IMR-90 (cell line): ENCODE results near the gene GTF3C1. TPM values are rescaled to one million over a fixed set of nuclear protein-coding genes. Genes with fewer than 3 reads are reported as not detected.
"Not testable (repeated sequence)": the region's sequence is repeated elsewhere in the genome, so short reads cannot be mapped to it uniquely, and the experiment has no call there.

Experiments
- ATAC-seq: fragments of 200-7000 bp; cut with Tn5 transposase; 2 replicates; pipeline ENCODE4 v1.9.1; 2020; ENCODE audit warnings: low read depth, mild to moderate bottlenecking, moderate library complexity
- BruUV-seq: library from RNA; stranded (reverse); fragments of 400-500 nt; replicated peaks from 2 replicates; lab custom pipeline; 2021; lab: Mats Ljungman, UMichigan
- CTCF ChIA-PET: fragments of 300-600 bp; formaldehyde crosslinking; extraction: SDS; loops from one replicate; lab custom pipeline; 2021; ENCODE audit warnings: antibody characterized with exemption; lab: Yijun Ruan, JAX
- POLR2A ChIA-PET: fragments of 300-600 bp; sonication (Branson Sonifier 250); formaldehyde crosslinking; loops from one replicate; lab custom pipeline; 2022; ENCODE audit warnings: antibody characterized with exemption; ENCODE audit not compliant: unreplicated experiment; lab: Charles Lee
- DNase-seq: peaks from one replicate; pipeline ENCODE4 v3.0.0; 2013
- H2AFZ ChIP-seq: replicated peaks from 2 replicates; pipeline ENCODE3; 2013; ENCODE audit warnings: low read length, mild to moderate bottlenecking; ENCODE audit not compliant: poor library complexity
- H2AK5ac ChIP-seq: 2 replicates; pipeline ENCODE4 v1.6.1; 2013; ENCODE audit warnings: low read depth, low read length, inconsistent platforms
- H2AK9ac ChIP-seq: replicated peaks from 2 replicates; pipeline ENCODE3; 2013; ENCODE audit warnings: mild to moderate bottlenecking, low read depth, low read length, moderate library complexity; ENCODE audit not compliant: poor library complexity
- H2BK120ac ChIP-seq: 2 replicates; pipeline ENCODE4 v1.6.1; 2013; ENCODE audit warnings: low read depth, low read length, inconsistent platforms
- H2BK15ac ChIP-seq: 3 replicates; pipeline ENCODE4 v1.6.1; 2013; ENCODE audit warnings: low read depth, low read length, inconsistent platforms
- H2BK20ac ChIP-seq: 2 replicates; pipeline ENCODE4 v1.6.1; 2013; ENCODE audit warnings: low read depth, mild to moderate bottlenecking, inconsistent platforms, low read length, moderate library complexity
- H2BK5ac ChIP-seq: 2 replicates; pipeline ENCODE4 v1.6.1; 2013; ENCODE audit warnings: mild to moderate bottlenecking, low read depth, low read length, inconsistent platforms; ENCODE audit not compliant: poor library complexity, severe bottlenecking
- H3K14ac ChIP-seq: replicated peaks from 2 replicates; pipeline ENCODE4 v1.6.1; 2013; ENCODE audit warnings: low read depth, low read length, inconsistent platforms
- H3K18ac ChIP-seq: 2 replicates; pipeline ENCODE4 v1.6.1; 2013; ENCODE audit warnings: low read depth, low read length, control low read depth
- H3K23ac ChIP-seq: 2 replicates; pipeline ENCODE4 v1.6.1; 2013; ENCODE audit warnings: low read depth, low read length, inconsistent platforms
- H3K27ac ChIP-seq: 2 replicates; pipeline ENCODE4 v1.5.1; 2013; ENCODE audit warnings: mild to moderate bottlenecking, control low read depth, low read length; ENCODE audit not compliant: insufficient read depth
- H3K27me3 ChIP-seq: 2 replicates; pipeline ENCODE4 v1.6.1; 2013; ENCODE audit warnings: low read length; ENCODE audit not compliant: control insufficient read depth, insufficient read depth
- H3K36me3 ChIP-seq: 2 replicates; pipeline ENCODE4 v1.6.1; 2013; ENCODE audit warnings: low read length, mixed read lengths; ENCODE audit not compliant: control insufficient read depth, insufficient read depth
- H3K4ac ChIP-seq: 2 replicates; pipeline ENCODE4 v1.6.1; 2013; ENCODE audit warnings: low read depth, low read length, inconsistent platforms
- H3K4me1 ChIP-seq: 2 replicates; pipeline ENCODE4 v1.6.1; 2013; ENCODE audit warnings: low read length, mixed read lengths; ENCODE audit not compliant: control insufficient read depth, insufficient read depth
- H3K4me2 ChIP-seq: 2 replicates; pipeline ENCODE4 v1.6.1; 2013; ENCODE audit warnings: low read depth, mild to moderate bottlenecking, control low read depth, low read length, moderate library complexity
- H3K4me3 ChIP-seq: 2 replicates; pipeline ENCODE4 v1.5.1; 2013; ENCODE audit warnings: low read depth, mild to moderate bottlenecking, control low read depth, low read length, moderate library complexity; ENCODE audit not compliant: insufficient read depth
- H3K56ac ChIP-seq: 2 replicates; pipeline ENCODE4 v1.6.1; 2013; ENCODE audit warnings: low read length, inconsistent platforms; ENCODE audit not compliant: insufficient read depth; ENCODE audit errors: extremely low read depth
- H3K79me1 ChIP-seq, 2 experiments: 2 replicates each; pipeline ENCODE4 v1.6.1; 2013; ENCODE audit warnings: low read length in 2 of 2, inconsistent platforms in 1 of 2, low read depth in 1 of 2
- H3K9ac ChIP-seq: 2 replicates; pipeline ENCODE4 v1.6.1; 2013; ENCODE audit warnings: low read depth, low read length, control low read depth
- H3K9me1 ChIP-seq: 2 replicates; pipeline ENCODE4 v1.6.1; 2013; ENCODE audit warnings: low read length, inconsistent platforms; ENCODE audit not compliant: insufficient read depth
- H3K9me3 ChIP-seq: 2 replicates; pipeline ENCODE4 v1.6.1; 2013; ENCODE audit warnings: low read length; ENCODE audit not compliant: control insufficient read depth, insufficient read depth
- H4K20me1 ChIP-seq: 2 replicates; pipeline ENCODE4 v1.6.1; 2013; ENCODE audit warnings: low read length, inconsistent platforms; ENCODE audit not compliant: insufficient read depth
- H4K5ac ChIP-seq: 2 replicates; pipeline ENCODE4 v1.6.1; 2013; ENCODE audit warnings: mild to moderate bottlenecking, low read depth, low read length, control low read depth
- H4K8ac ChIP-seq, 2 experiments: 2 replicates each; pipeline ENCODE4 v1.6.1; 2013; ENCODE audit warnings: low read depth in 2 of 2, low read length in 2 of 2, control low read depth in 1 of 2, inconsistent platforms in 1 of 2
- H4K91ac ChIP-seq: 2 replicates; pipeline ENCODE4 v1.6.1; 2013; ENCODE audit warnings: low read depth, low read length, inconsistent platforms; ENCODE audit not compliant: insufficient read depth
- WGBS, 2 experiments: methylation state at CpG; one replicate each; pipeline versions ENCODE4 v1.1.5 to v1.1.7; 2013; ENCODE audit warnings: missing lambda C conversion rate in 2 of 2; ENCODE audit not compliant: insufficient read length in 1 of 2; ENCODE audit errors: extremely low coverage in 2 of 2; 5-methylcytosine and 5-hydroxymethylcytosine counted together
- dilution Hi-C: fragments of 300-500 bp; cut with HindIII; formaldehyde crosslinking; loops from one replicate; pipeline ENCODE4 v1.14.3; 2018; ENCODE audit warnings: low sequenced_read_pairs; ENCODE audit not compliant: unreplicated experiment
- in situ Hi-C: fragments of 300-500 bp; cut with MboI; formaldehyde crosslinking; loops from 3 replicates; pipeline ENCODE4 v1.14.3; 2019; ENCODE audit warnings: low sequenced_read_pairs, inconsistent platforms, mixed read lengths
- intact Hi-C: fragments of 100-400 bp; cut with micrococcal nuclease; formaldehyde crosslinking; loops from 2 replicates; pipeline ENCODE4 v1.10.0; 2022
- polyA plus RNA-seq, 3 experiments: library from polyadenylated mRNA; depleted of rRNA; stranded (reverse); fragments of >200 nt; gene quantifications; 2 replicates each; pipeline ENCODE4 v1.2.3, GENCODE V29; 2012; ENCODE audit warnings: low replicate concordance in 1 of 3
- total RNA-seq: library from RNA; depleted of rRNA; stranded (reverse); fragments of >200 nt; gene quantifications from 2 replicates; pipeline ENCODE4 v1.2.3, GENCODE V29; 2012

GTF3C1 gene
- total and polyA plus RNA-seq, 2 of the 4 experiments (the other 2 are of a cell fraction): 50.8 to 68.1 TPM

DNA sequence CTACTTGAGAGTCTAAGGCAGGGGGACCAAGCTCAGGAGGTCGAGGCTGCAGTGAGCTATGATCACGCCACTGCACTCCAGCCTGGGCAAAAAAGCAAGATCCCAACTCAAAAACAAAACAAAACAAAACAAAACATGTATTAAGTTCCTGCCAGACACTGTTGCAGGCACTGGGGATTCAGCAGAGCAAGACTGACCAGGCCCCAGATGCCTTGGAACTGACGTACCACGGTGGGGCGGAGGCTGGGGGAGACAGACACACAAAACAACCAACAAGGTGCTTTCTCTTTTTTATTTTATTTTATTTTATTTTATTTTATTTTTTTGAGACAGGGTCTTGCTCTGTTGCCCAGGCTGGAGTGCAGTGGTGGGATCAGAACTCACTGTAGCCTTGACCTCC, 114.6 kb downstream of the GTF3C1 start:
- H3K27ac ChIP-seq, H3K23ac ChIP-seq, H3K14ac ChIP-seq, H3K9ac ChIP-seq, H3K79me1 ChIP-seq, H2BK15ac ChIP-seq, CTCF ChIA-PET, in situ Hi-C loops, H3K9me3 ChIP-seq, H2BK20ac ChIP-seq, H3K4me2 ChIP-seq, H3K56ac ChIP-seq, H2BK5ac ChIP-seq, H4K91ac ChIP-seq, H3K4me3 ChIP-seq, H3K27me3 ChIP-seq, H2AFZ ChIP-seq, H4K20me1 ChIP-seq, BruUV-seq, H3K36me3 ChIP-seq, ATAC-seq, H3K4me1 ChIP-seq, dilution Hi-C loops, intact Hi-C loops, H4K8ac ChIP-seq, H3K4ac ChIP-seq, H2BK120ac ChIP-seq, H3K18ac ChIP-seq, H2AK5ac ChIP-seq, POLR2A ChIA-PET, DNase-seq, H4K5ac ChIP-seq, H2AK9ac ChIP-seq: not testable (repeated sequence)
- H3K9me1 ChIP-seq: peaks cover 12% of the 10 kb centered on the region
- WGBS, 2 experiments: no CpG with 5 or more reads among the region's 5 CpGs
